Type B pancreatic cell (in vitro differentiated cells): ENCODE data around the gene ZNF668. TPM values are rescaled to one million over a fixed set of nuclear protein-coding genes. Genes with fewer than 3 reads are reported as not detected.

Source experiments
- DNase-seq: peaks from one replicate; pipeline ENCODE4 v3.0.0; 2021; ENCODE audit warnings: mixed read lengths; ENCODE audit not compliant: unreplicated experiment; ENCODE audit errors: extremely low spot score
- H3K27ac Mint-ChIP-seq: 2 replicates; pipeline ENCODE4 v1.8.0; 2021; ENCODE audit warnings: mild to moderate bottlenecking, mixed read lengths
- H3K27me3 Mint-ChIP-seq: 2 replicates; pipeline ENCODE4 v1.8.0; 2021; ENCODE audit warnings: mixed read lengths
- H3K36me3 Mint-ChIP-seq: 2 replicates; pipeline ENCODE4 v1.8.0; 2021; ENCODE audit warnings: mixed read lengths
- H3K4me1 Mint-ChIP-seq: one replicate; pipeline ENCODE4 v1.8.0; 2021; ENCODE audit warnings: mixed read lengths; ENCODE audit not compliant: unreplicated experiment
- H3K4me3 Mint-ChIP-seq: 2 replicates; pipeline ENCODE4 v1.8.0; 2021; ENCODE audit warnings: mild to moderate bottlenecking, mixed read lengths
- H3K9me3 Mint-ChIP-seq: 2 replicates; pipeline ENCODE4 v1.8.0; 2021; ENCODE audit warnings: mixed read lengths
- CTCF ChIP-seq: fragments of 200-600 bp; sonication (generic); conservative IDR thresholded peaks from 2 replicates; pipeline ENCODE4 v1.5.0; 2021; ENCODE audit warnings: antibody characterized with exemption, mild to moderate bottlenecking
- total RNA-seq: library from RNA; stranded (reverse); gene quantifications from 2 replicates; pipeline ENCODE4 v1.2.1, GENCODE V29; 2021; ENCODE audit warnings: low replicate concordance

Gene ZNF668
- total RNA-seq, 1 donor from 2014 or later, result 13.4 TPM

GRCh38 chr16:31109622-31110021, 35.6 kb upstream of the ZNF668 start:
- no peak for DNase-seq
- Mint-ChIP-seq H3K36me3 (peaks cover 11% of the 10 kb centered on the region), H3K27me3 (no peaks in the 10 kb centered on the region), H3K4me1 (peaks cover 10% of the 10 kb centered on the region), H3K9me3 (no peaks in the 10 kb centered on the region), H3K27ac (no peak overlapping the region), H3K4me3 (peak overlapping the region; percentile 87)
- no peak for TF ChIP-seq CTCF

- no peaks in the 10 kb centered on the region for H3K9me3 Mint-ChIP-seq
- TF ChIP-seq CTCF, result no peak
- H3K27ac Mint-ChIP-seq, result no peak overlapping the region
- H3K27me3 Mint-ChIP-seq, result no peaks in the 10 kb centered on the region
- H3K4me1 Mint-ChIP-seq, result peaks cover 10% of the 10 kb centered on the region
- peaks cover 11% of the 10 kb centered on the region for H3K36me3 Mint-ChIP-seq
- no peak for DNase-seq
- peak overlapping the region; percentile 87 for H3K4me3 Mint-ChIP-seq
Observed at GRCh38 chr16:31108794-31109558, 34.9 kb upstream of the ZNF668 start.

- Mint-ChIP-seq H3K4me3 (peak within 1 kb of the TSS; percentile 87), H3K36me3 (peaks cover 8% of the 10 kb centered on the region), H3K9me3 (no peaks in the 10 kb centered on the region), H3K27me3 (no peaks in the 10 kb centered on the region), H3K27ac (peak within 1 kb of the TSS; percentile 63), H3K4me1 (peaks cover 10% of the 10 kb centered on the region)
- no peak for TF ChIP-seq CTCF
- DNase-seq, result peak; percentile 82
Observed at GRCh38 chr16:31108035-31108793, 34.2 kb upstream of the ZNF668 start, which contains the start of gene BCKDK. Gene BCKDK (plus strand): TSS chr16:31108386. CDS start chr16:31109224, 838 bp downstream.

GRCh38 chr16:31107465-31107867, 33.4 kb upstream of the ZNF668 start:
- H3K27ac Mint-ChIP-seq, result peak overlapping the region; percentile 63
- H3K9me3 Mint-ChIP-seq, result no peaks in the 10 kb centered on the region
- H3K27me3 Mint-ChIP-seq, result no peaks in the 10 kb centered on the region
- peaks cover 6% of the 10 kb centered on the region for H3K36me3 Mint-ChIP-seq
- no peak for TF ChIP-seq CTCF
- H3K4me1 Mint-ChIP-seq, result peaks cover 10% of the 10 kb centered on the region
- peak overlapping the region; percentile 84 for H3K4me3 Mint-ChIP-seq
- no peak for DNase-seq

- TF ChIP-seq CTCF, result no peak
Observed at GRCh38 chr16:31106509-31107464, 32.7 kb upstream of the ZNF668 start.

More at GRCh38 chr16:31106509-31107464, 32.7 kb upstream of the ZNF668 start:
- DNase-seq, result no peak
- H3K4me1 Mint-ChIP-seq, result peaks cover 10% of the 10 kb centered on the region
- no peak overlapping the region for H3K27ac Mint-ChIP-seq
- no peaks in the 10 kb centered on the region for H3K27me3 Mint-ChIP-seq
- H3K9me3 Mint-ChIP-seq, result no peaks in the 10 kb centered on the region
- H3K36me3 Mint-ChIP-seq, result peaks cover 4% of the 10 kb centered on the region
- H3K4me3 Mint-ChIP-seq, result peak overlapping the region; percentile 84
